ENCODE results near the gene FBL.

Gene FBL

GRCh38 chr19:39840492-39840891 is 5.7 kb downstream of the FBL start:
- H3K4me3 ChIP-seq (ENCODE audit: low read depth, low read length): no peak overlapping the region
- TF ChIP-seq CTCF (IDR thresholded peaks at IDR 0.05; ENCODE audit: insufficient read depth, low read depth, low read length, missing control alignments): no peak
- DNase-seq (ENCODE audit: low read depth): no peak

DNA sequence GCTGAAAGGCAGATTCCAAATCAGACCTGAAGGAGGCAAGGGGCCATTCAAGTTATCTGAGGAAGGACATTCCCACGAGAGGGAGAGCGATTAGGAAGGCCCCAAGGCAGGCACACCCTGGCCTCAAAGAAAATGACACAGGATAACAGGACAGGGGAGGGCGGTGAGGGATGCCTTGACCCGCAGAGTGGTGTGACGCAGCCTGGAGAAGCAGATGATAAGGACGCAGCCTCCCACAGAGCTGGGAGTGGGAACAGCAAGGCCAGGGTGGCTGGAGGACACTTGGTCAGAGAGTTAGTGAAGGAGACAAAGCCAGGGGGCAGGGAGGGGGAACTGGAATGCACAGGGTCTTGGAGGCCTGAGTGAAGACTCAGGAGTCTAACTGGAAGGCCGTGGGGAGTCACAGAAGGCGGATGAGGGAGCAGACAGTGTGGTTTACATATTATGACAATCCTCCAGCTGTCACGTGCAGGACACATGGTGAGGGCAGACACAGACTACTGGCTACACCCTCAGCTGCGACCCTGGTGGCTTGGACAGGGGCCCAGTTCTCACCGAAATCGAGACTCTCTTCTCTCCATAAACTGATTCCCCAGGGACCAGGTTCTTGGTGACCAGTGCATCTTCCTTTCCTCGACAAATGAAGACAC is 6.4 kb downstream of the FBL start:
- H3K4me3 ChIP-seq (ENCODE audit: low read depth, low read length): no peak overlapping the region
- no peak for TF ChIP-seq CTCF (IDR thresholded peaks at IDR 0.05; ENCODE audit: insufficient read depth, low read depth, low read length, missing control alignments)
- no peak for DNase-seq (ENCODE audit: low read depth)

GRCh38 chr19:39838569-39838968 is 7.6 kb downstream of the FBL start:
- no peak overlapping the region for H3K4me3 ChIP-seq (ENCODE audit: low read depth, low read length)
- DNase-seq (ENCODE audit: low read depth): no peak
- TF ChIP-seq CTCF (IDR thresholded peaks at IDR 0.05; ENCODE audit: insufficient read depth, low read depth, low read length, missing control alignments): no peak

- no peak overlapping the region for H3K4me3 ChIP-seq (ENCODE audit: low read depth, low read length)
- no peak for DNase-seq (ENCODE audit: low read depth)
- no peak for TF ChIP-seq CTCF (IDR thresholded peaks at IDR 0.05; ENCODE audit: insufficient read depth, low read depth, low read length, missing control alignments)
These were observed 8.2 kb downstream of the FBL start for GRCh38 chr19:39837978-39838377.

GRCh38 chr19:39834287-39834841 is 11.8 kb downstream of the FBL start:
- TF ChIP-seq CTCF (IDR thresholded peaks at IDR 0.05; ENCODE audit: insufficient read depth, low read depth, low read length, missing control alignments): no peak
- no peak for DNase-seq (ENCODE audit: low read depth)
- H3K4me3 ChIP-seq (ENCODE audit: low read depth, low read length): no peak overlapping the region; the same call in 1 of the 2 replicates

GRCh38 chr19:39833464-39834286 is 12.5 kb downstream of the FBL start, which contains the start of gene DYRK1B:
Gene DYRK1B (minus strand): TSS chr19:39834162. CDS start chr19:39831867, 2,295 bp downstream.
- no peak for TF ChIP-seq CTCF (IDR thresholded peaks at IDR 0.05; ENCODE audit: insufficient read depth, low read depth, low read length, missing control alignments)
- peak within 1 kb of the TSS; percentile 70 for H3K4me3 ChIP-seq (ENCODE audit: low read depth, low read length)
- DNase-seq (ENCODE audit: low read depth): peak; percentile 99
